GM13976 (cell line): Measurements from ENCODE around the gene SCUBE3.

Source experiments
- DNase-seq: peaks from one replicate; pipeline ENCODE4 v3.0.0; 2012; ENCODE audit warnings: low spot score
- in situ Hi-C: fragments of 300-500 bp; cut with MboI; formaldehyde crosslinking; loops from one replicate; pipeline ENCODE4 v1.12.0; 2022; ENCODE audit warnings: low sequenced_read_pairs, mixed read lengths, inconsistent platforms; ENCODE audit not compliant: unreplicated experiment
- TF ChIP-seq, protein P1 (sequence below): IDR thresholded peaks from 2 replicates; pipeline ENCODE4 v1.5.1; 2012; ENCODE audit warnings: borderline replicate concordance, mild to moderate bottlenecking; ENCODE audit not compliant: insufficient read depth; ENCODE audit errors: extremely low read depth, missing control alignments, control extremely low read depth

SCUBE3 gene

DNA sequence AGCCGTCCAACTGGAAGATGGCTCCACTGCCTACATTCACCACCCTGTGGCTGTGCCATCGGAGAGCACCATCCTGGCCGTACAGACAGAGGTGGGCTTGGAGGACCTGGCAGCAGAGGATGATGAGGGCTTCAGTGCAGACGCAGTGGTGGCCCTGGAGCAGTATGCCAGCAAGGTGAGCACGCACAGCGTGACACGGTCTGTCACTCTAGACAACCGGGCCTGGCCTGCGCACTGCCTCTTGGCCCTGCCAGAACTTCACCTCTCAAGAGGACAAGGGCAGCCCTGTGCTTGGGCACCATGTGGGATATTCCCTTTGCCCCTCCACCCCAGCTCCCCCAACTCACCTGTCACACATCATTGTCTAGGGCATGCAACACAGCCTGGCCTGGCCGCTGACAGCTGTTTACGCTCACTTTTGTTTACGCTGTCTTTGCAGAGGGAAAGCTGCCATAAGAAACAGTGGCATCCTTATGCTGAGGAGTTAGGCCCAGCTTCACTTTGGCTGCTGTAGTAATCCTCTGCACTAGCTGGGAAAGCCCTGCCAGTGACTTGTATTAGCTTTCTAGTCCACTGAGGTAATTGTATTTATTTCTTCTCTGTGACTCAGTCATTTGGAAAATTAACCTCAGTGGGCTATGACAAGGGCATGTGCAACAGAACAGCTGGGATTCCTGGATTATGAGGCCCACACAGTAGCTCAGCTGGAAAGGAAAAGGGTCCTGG is 74.1 kb downstream of the SCUBE3 start:
- no peak for DNase-seq
- in situ Hi-C loops: no loop called here
- TF ChIP-seq, protein P1, sequence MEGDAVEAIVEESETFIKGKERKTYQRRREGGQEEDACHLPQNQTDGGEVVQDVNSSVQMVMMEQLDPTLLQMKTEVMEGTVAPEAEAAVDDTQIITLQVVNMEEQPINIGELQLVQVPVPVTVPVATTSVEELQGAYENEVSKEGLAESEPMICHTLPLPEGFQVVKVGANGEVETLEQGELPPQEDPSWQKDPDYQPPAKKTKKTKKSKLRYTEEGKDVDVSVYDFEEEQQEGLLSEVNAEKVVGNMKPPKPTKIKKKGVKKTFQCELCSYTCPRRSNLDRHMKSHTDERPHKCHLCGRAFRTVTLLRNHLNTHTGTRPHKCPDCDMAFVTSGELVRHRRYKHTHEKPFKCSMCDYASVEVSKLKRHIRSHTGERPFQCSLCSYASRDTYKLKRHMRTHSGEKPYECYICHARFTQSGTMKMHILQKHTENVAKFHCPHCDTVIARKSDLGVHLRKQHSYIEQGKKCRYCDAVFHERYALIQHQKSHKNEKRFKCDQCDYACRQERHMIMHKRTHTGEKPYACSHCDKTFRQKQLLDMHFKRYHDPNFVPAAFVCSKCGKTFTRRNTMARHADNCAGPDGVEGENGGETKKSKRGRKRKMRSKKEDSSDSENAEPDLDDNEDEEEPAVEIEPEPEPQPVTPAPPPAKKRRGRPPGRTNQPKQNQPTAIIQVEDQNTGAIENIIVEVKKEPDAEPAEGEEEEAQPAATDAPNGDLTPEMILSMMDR: no peak

DNA sequence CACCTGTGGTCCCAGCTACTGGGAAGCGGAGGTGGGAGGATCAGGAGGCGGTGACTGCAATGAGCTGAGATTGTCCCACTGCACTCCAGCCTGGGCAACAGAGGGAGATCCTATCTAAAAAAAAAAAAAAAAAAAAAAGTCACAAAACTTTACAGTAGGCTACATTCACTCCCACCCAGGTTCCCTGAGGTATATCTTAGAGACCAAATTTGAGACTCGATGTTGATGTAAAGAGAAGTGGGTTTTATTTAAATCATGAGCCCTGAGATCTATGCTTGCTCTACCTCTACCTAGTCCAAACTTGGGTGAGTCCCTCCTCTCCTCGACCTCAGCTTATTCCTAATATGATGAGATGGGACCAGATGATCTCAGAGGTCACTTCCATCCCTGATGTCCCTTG is 75.1 kb downstream of the SCUBE3 start:
- no peak for DNase-seq
- in situ Hi-C loops: no loop called here
- TF ChIP-seq, protein P1: no peak

DNA sequence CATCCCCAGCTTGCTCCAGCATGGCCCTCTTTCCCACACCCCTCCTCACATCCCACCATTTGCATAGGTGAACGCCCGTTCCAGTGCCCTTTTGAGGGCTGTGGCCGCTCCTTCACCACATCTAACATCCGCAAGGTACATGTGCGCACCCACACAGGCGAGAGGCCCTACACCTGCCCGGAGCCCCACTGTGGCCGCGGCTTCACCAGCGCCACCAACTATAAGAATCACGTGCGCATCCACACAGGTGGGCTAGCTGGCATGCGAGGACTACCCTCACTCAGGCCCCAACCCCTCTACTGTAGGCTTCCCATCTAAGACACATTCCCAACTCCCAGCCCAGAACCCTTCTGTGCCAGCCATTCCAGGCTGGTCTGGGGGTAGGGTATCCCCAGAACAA is 77.7 kb downstream of the SCUBE3 start:
- in situ Hi-C loops: no loop called here
- DNase-seq: no peak
- TF ChIP-seq, protein P1: no peak

DNA sequence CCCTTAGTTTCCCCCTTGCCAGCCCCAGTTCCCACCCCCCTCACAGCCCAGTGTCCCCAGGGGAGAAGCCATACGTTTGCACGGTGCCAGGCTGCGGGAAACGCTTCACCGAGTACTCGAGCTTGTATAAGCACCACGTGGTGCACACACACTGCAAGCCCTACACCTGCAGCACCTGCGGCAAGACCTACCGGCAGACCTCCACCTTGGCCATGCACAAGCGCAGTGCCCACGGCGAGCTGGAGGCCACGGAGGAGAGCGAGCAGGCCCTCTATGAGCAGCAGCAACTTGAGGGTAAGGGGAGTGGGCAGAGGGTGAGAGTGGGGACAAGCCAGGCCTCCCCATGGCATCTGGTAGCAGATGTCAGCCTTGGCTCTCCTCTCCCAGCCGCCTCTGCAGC is 78.7 kb downstream of the SCUBE3 start:
- TF ChIP-seq, protein P1: no peak
- DNase-seq: no peak
- in situ Hi-C loops: no loop called here

DNA sequence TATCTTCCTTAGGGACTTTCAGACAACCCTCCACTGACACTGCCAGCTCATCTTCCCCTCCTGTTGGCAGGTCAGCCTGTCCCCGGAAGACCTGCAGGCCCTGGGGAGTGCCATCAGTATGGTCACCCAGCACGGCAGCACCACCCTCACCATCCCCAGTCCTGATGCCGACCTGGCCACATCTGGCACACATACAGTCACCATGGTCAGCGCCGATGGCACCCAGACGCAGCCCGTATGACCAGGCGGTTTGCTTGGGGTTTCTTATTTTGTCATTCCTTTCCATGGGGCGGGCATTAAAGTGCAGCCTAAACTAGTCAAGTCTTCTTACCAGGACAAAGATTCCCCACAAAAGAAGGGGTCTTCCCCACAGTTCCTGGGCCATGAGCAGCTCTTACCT is 79.9 kb downstream of the SCUBE3 start:
- TF ChIP-seq, protein P1: no peak
- in situ Hi-C loops: no loop called here
- no peak for DNase-seq

DNA sequence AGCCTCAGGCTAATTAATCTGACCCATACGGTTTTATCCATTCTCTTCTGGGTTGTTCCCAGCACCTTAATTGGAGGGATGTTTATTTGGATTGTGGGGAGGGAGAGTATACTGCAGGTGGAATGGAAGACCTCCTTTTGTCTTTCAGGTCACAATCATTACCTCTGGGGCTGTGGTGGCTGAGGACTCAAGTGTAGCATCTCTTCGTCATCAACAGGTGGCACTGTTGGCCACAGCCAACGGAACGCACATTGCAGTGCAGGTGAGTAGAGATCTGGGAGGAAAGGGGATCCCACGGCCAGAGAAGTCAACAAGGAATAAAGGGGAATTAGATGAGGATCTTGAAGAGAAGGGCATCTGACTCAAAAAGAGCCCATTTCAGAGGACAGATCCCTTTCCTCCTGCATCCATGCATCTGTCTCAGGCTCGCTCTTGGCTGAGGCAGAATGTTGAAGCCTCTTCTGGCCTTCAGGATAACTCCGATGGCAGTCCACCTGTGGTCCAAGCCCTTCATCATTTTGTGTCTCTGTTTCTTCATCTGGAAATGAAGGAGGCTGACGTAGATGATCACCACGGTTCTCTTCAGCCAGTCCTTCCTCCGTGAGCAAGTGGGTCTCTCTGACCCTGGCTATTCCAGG is 80.7 kb downstream of the SCUBE3 start:
- DNase-seq: peak; percentile 80
- in situ Hi-C loops: no loop called here
- TF ChIP-seq, protein P1: peak; percentile 81
